Upper lobe of right lung (tissue), 1 donor: ENCODE data around the gene CDKAL1. TPM values are rescaled to one million over a fixed set of nuclear protein-coding genes. Genes with fewer than 3 reads are reported as not detected.

ENCODE experiments used
- ATAC-seq: fragments of 200-7000 bp; cut with Tn5 transposase; one replicate; pipeline ENCODE4 v1.9.1; 2020; ENCODE audit warnings: mild to moderate bottlenecking, moderate library complexity
- DNase-seq: peaks from one replicate; pipeline ENCODE4 v3.0.0-alpha.2; 2020
- H3K27ac ChIP-seq: fragments of 200-600 bp; one replicate; pipeline ENCODE4 v1.8.0; 2022
- H3K27me3 ChIP-seq: fragments of 200-600 bp; one replicate; pipeline ENCODE4 v1.8.0; 2022; ENCODE audit warnings: mild to moderate bottlenecking
- H3K36me3 ChIP-seq: fragments of 200-600 bp; one replicate; pipeline ENCODE4 v1.8.0; 2022
- H3K4me1 ChIP-seq: fragments of 200-600 bp; one replicate; pipeline ENCODE4 v1.8.0; 2022
- H3K4me3 ChIP-seq: fragments of 200-600 bp; one replicate; pipeline ENCODE4 v1.8.0; 2022; ENCODE audit warnings: mild to moderate bottlenecking
- H3K9me3 ChIP-seq: fragments of 200-600 bp; one replicate; pipeline ENCODE4 v1.8.0; 2022
- intact Hi-C: fragments of 100-400 bp; cut with DNase I; formaldehyde crosslinking; loops from one replicate; pipeline ENCODE4 v1.11.0; 2022
- total RNA-seq: library from RNA; stranded (reverse); fragmentation: NEBNext Ultra II Directional; extraction: Animal tissue kit (Norgen Biotek cat#: 25700); gene quantifications from one replicate; pipeline ENCODE4 v1.2.1, GENCODE V29; 2021
- TF ChIP-seq, protein P1 (sequence below): fragments of 200-600 bp; IDR thresholded peaks from one replicate; pipeline ENCODE4 v1.8.0; 2022; ENCODE audit warnings: antibody characterized with exemption
- donor health status: DM: no; HTN: yes; CAD: no; lungs with severe emphysema.

CDKAL1 gene
- total RNA-seq, 1 donor from 2014 or later = 16.0 TPM

DNA sequence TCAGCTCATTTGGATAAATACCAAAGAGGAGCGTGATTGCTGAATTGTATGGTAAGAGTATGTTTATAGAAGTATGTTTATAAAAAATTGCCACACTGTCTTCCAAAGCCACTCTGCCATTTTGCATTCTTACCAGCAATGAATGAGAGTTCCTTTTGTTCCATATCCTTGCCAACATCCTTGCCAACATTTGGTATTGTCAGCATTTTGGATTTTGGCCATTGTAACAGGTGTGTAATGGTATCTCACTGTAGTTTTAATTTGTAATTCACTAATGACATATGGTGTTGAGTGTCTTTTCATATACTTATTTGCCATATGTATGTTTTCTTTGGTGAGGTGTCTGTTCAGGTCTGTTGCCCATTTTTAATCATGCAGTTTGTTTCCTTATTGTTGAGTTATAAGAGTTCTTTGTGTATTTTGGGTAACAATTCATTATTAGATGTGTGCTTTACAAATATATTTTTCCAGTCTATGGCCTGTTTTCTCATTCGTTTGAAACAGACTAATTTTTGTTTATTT is 539.1 kb downstream of the CDKAL1 start:
- DNase-seq (no peak), ATAC-seq (no peak)
- Histone ChIP-seq H3K4me1 (no peaks in the 10 kb centered on the region), H3K36me3 (no peaks in the 10 kb centered on the region), H3K27ac (no peak overlapping the region), H3K4me3 (no peak overlapping the region), H3K9me3 (no peaks in the 10 kb centered on the region), H3K27me3 (no peaks in the 10 kb centered on the region)
- TF ChIP-seq, protein P1, sequence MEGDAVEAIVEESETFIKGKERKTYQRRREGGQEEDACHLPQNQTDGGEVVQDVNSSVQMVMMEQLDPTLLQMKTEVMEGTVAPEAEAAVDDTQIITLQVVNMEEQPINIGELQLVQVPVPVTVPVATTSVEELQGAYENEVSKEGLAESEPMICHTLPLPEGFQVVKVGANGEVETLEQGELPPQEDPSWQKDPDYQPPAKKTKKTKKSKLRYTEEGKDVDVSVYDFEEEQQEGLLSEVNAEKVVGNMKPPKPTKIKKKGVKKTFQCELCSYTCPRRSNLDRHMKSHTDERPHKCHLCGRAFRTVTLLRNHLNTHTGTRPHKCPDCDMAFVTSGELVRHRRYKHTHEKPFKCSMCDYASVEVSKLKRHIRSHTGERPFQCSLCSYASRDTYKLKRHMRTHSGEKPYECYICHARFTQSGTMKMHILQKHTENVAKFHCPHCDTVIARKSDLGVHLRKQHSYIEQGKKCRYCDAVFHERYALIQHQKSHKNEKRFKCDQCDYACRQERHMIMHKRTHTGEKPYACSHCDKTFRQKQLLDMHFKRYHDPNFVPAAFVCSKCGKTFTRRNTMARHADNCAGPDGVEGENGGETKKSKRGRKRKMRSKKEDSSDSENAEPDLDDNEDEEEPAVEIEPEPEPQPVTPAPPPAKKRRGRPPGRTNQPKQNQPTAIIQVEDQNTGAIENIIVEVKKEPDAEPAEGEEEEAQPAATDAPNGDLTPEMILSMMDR = no peak
- intact Hi-C loops = no loop called here

DNA sequence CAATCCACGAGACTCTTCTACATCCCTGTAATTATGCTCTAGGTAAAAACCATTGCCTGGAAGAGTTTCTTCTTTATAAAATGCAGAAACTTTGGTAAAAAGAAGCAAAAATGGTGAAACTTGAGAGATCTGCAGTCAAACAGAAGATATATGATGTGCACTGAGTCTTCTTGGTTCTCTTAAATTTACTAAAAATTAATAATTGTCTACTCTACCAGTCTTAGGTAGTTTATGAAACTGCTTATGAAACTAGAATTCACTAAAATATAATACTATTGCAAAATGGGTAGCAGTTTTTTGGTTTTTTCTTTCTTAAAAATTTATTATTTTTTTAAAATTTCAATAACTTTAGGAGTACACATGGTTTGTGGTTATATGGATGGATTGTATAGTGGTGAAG is 540.2 kb downstream of the CDKAL1 start:
- H3K27me3 ChIP-seq = no peaks in the 10 kb centered on the region
- DNase-seq (no peak), ATAC-seq (no peak)
- H3K36me3 ChIP-seq = no peaks in the 10 kb centered on the region
- no peaks in the 10 kb centered on the region for H3K4me1 ChIP-seq
- intact Hi-C loops = no loop called here
- no peak overlapping the region for H3K27ac ChIP-seq
- no peaks in the 10 kb centered on the region for H3K9me3 ChIP-seq
- TF ChIP-seq, protein P1 = no peak
- H3K4me3 ChIP-seq = no peak overlapping the region

DNA sequence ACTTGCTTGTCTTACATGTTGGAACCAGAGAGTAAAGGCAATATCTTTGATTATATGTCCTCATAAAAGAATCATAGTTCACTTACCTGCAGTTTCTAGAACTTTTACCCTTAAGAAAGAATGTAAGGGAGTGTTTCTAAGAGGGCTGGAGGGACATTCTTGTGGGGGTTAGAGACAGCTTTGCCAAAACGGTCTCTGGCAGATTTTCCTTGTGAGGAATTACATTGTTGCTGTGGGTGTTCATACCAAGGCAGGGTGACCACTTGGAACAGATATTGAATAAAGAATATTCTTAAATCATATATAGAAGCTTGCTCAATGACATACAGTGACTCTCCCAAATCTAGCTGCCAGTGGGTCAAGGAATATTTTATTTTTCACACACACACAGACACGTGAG is 541.7 kb downstream of the CDKAL1 start:
- no peaks in the 10 kb centered on the region for H3K36me3 ChIP-seq
- intact Hi-C loops = no loop called here
- DNase-seq (no peak), ATAC-seq (no peak)
- H3K4me1 ChIP-seq = no peaks in the 10 kb centered on the region
- no peaks in the 10 kb centered on the region for H3K9me3 ChIP-seq
- H3K27ac ChIP-seq = no peak overlapping the region
- no peaks in the 10 kb centered on the region for H3K27me3 ChIP-seq
- TF ChIP-seq, protein P1 = no peak
- no peak overlapping the region for H3K4me3 ChIP-seq

DNA sequence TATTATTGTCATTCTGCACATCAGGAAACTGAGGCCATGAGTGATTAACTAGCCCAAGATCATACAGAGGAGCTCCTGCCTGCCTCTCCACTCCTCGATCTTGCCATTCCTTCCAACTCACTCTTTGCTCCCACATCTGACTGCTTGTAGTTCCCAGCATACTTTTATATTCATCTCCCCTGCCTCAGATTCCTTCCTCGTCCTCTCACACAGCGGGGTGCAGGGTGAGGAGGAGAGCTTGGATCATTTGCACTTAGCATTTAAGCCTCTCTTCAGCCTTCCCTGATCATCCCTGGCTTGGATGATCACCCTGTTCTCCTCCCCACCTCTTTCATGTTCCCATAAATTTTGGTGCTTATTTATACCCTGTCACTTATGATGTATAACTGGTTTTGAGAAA is 544.2 kb downstream of the CDKAL1 start:
- H3K4me1 ChIP-seq = no peaks in the 10 kb centered on the region
- no peaks in the 10 kb centered on the region for H3K27me3 ChIP-seq
- TF ChIP-seq, protein P1 = no peak
- H3K36me3 ChIP-seq = no peaks in the 10 kb centered on the region
- H3K27ac ChIP-seq = no peak overlapping the region
- ATAC-seq (no peak), DNase-seq (no peak)
- no peaks in the 10 kb centered on the region for H3K9me3 ChIP-seq
- H3K4me3 ChIP-seq = no peak overlapping the region
- intact Hi-C loops = no loop called here

DNA sequence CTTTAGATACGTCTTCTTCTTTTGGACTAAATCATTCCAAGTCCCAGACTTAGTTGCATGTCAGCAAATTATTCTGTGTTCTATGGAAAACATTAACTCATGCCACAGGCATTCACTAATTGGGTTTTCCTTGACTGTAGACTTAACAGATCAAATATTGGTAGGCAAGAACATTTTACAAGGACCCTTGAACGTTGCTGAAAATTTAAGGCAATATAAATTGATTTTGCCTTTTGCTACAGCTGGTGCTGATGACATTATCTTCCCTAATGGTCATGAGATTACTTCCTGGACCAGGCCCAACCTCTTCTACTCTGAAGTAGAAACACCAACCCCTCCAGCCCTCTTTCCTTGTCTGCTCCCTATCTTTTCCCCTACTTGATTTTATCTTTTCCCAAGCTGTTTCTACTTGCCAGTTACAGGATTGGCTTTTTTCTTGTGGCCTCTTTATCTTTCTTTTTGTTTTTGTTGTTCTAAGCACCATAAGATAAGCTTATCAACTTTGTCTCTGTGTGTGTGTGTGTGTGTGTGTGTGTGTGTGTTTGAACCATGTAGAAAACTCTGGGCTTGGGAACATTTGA is 545.3 kb downstream of the CDKAL1 start:
- TF ChIP-seq, protein P1 = no peak
- no peak for ATAC-seq

DNA sequence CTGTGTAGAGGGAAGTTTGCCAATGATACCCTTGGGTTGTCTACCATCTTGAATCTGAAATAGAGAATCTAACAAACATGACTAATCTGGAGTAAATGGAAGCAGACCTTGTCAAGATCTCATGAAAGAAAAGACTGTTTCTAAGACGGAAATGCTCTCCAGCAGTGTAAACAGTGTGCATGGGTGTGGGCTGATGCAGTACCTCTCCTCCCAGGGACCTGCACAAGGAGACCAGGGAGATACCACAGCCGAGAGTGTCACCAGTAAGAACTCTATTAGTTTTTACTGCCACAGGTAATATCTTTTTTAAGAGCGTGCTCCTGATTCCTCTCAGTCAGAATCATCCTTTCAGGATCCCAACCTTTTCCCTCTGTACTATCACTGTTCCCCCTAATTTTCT is 546.0 kb downstream of the CDKAL1 start:
- Histone ChIP-seq H3K9me3 (no peaks in the 10 kb centered on the region), H3K36me3 (no peaks in the 10 kb centered on the region), H3K27ac (no peak overlapping the region), H3K4me1 (no peaks in the 10 kb centered on the region), H3K27me3 (no peaks in the 10 kb centered on the region), H3K4me3 (no peak overlapping the region)
- DNase-seq (no peak), ATAC-seq (no peak)
- TF ChIP-seq, protein P1 = no peak
- intact Hi-C loops = no loop called here

More for the DNA sequence above, 545.3 kb downstream of the CDKAL1 start:
- intact Hi-C loops = no loop called here
- no peak for DNase-seq
- no peak overlapping the region for H3K27ac ChIP-seq
- no peaks in the 10 kb centered on the region for H3K27me3 ChIP-seq
- H3K4me3 ChIP-seq = no peak overlapping the region
- H3K36me3 ChIP-seq = no peaks in the 10 kb centered on the region
- no peaks in the 10 kb centered on the region for H3K4me1 ChIP-seq
- H3K9me3 ChIP-seq = no peaks in the 10 kb centered on the region
